HG02870 (cell line): ENCODE measurements around the gene DPH2.

Experiments used
- ATAC-seq: cut with Tn5 transposase; IDR thresholded peaks from one replicate; pipeline ENCODE4 v1.9.1; 2021; ENCODE audit warnings: mild to moderate bottlenecking, moderate library complexity; ENCODE audit not compliant: unreplicated experiment

The DPH2 gene

GRCh38 chr1:43982241-43982640, 12.4 kb downstream of the DPH2 start:
- no peak for ATAC-seq

DNA sequence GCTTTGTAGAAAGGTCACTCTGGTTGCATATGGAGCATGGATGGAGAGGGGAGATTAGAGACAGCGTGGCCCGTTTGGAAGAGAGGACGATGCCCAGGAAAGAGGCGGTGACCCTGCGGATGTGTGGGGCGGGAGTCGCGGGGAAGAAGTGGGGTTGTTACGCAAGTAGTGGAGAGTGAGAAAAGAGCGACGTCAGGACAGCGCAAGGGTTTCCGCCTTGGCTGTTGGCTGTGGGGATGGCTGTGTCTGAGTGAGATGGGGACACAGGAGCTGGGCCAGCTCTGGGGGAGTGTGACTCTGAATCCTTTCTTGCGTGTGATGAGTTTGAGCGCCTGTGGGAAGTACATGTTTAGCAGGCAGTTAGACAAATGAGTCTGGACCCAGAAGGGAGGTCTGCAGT, 13.0 kb downstream of the DPH2 start:
- ATAC-seq: no peak

DNA sequence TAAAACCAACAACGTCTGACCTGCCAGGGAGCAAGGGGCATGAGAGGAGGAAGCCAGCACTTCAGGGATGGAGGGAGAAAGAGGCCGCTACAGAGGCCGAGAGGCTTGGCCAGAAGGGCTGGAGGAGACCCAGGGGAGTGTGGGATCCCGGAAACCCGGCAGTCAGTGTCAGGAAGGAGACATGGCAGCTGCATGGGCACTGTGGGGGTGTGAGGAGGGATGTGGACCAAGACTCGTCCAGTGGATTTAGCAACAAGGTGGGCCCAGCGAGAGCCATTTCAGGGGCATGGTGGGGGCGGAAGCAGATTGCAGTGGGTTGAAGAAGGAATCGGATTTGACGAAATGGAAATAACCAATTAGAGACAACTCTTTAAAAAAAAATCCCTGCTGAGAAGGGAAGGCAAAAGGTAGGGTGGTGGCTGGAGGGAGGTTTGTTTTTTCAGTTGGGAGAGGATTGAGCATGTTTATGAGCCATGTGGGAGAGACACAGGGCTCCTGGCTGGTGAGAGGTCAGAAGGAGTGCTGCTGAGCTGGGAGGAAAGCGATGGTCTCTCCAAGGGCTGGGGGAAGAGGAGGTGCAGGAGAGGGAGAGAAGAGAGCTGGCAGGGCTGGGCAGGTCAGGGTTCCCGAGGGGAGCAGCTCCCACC, 13.6 kb downstream of the DPH2 start:
- ATAC-seq: no peak

- no peak for ATAC-seq
Observed at GRCh38 chr1:43984855-43985254, 15.0 kb downstream of the DPH2 start.

- no peak for ATAC-seq
Observed at GRCh38 chr1:43985984-43986595, 16.3 kb downstream of the DPH2 start.

DNA sequence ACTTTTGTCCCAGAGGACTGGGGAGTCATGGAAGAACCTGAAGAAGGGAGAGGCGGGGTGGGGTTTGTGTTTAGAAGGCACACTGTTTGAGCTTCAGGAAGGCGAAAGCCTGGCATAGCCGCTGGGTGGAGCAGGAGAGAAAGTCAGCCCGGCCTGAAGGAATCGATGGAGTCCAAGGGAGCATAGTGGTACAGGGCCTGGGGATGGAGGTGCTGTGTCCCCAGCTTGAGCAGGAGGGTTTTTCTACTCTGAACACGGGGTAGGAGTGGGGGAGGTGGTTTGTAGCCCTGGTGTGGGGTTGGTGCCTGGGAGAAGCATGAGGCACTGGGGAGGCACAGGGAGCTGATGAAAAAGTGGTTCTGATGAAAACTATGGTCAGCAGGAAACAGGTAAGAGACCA, 16.9 kb downstream of the DPH2 start:
- ATAC-seq: no peak

- ATAC-seq: no peak
Observed at GRCh38 chr1:43987159-43987902, 17.5 kb downstream of the DPH2 start.

DNA sequence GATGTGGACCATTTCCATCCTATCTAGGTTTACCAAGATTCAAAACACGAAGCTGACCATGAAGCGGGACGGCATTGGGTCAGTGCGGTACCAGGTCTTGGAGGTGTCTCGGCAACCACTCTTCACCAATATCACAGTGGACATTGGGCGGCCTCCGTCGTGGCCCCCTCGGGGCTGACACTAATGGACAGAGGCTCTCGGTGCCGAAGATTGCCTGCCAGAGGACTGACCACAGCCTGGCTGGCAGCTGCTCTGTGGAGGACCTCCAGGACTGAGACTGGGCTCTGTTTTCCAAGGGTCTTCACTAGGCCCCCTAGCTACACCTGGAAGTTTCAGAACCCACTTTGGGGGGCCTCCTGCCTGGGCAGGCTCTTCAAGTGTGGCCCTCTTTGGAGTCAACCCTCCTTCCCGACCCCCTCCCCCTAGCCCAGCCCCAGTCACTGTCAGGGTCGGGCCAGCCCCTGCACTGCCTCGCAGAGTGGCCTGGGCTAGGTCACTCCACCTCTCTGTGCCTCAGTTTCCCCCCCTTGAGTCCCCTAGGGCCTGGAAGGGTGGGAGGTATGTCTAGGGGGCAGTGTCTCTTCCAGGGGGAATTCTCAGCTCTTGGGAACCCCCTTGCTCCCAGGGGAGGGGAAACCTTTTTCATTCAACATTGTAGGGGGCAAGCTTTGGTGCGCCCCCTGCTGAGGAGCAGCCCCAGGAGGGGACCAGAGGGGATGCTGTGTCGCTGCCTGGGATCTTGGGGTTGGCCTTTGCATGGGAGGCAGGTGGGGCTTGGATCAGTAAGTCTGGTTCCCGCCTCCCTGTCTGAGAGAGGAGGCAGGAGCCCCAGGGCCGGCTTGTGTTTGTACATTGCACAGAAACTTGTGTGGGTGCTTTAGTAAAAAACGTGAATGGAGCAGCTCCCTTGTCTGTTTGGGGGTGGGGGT, 20.7 kb downstream of the DPH2 start:
- ATAC-seq: no peak

DNA sequence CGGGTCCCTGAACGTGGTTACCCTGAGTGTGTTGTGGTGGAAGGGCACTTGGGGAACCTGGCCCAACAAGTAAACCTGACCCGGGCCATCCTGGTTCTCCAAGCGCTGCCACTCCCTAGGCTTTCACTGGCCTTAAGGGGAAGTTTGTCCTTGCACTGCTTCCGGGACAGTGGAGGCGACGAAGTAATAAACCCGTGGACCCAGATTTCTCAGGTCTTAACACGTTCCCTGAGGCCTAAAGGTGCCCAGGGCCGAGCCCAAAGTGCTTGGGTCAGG, 21.3 kb downstream of the DPH2 start:
- no peak for ATAC-seq

DNA sequence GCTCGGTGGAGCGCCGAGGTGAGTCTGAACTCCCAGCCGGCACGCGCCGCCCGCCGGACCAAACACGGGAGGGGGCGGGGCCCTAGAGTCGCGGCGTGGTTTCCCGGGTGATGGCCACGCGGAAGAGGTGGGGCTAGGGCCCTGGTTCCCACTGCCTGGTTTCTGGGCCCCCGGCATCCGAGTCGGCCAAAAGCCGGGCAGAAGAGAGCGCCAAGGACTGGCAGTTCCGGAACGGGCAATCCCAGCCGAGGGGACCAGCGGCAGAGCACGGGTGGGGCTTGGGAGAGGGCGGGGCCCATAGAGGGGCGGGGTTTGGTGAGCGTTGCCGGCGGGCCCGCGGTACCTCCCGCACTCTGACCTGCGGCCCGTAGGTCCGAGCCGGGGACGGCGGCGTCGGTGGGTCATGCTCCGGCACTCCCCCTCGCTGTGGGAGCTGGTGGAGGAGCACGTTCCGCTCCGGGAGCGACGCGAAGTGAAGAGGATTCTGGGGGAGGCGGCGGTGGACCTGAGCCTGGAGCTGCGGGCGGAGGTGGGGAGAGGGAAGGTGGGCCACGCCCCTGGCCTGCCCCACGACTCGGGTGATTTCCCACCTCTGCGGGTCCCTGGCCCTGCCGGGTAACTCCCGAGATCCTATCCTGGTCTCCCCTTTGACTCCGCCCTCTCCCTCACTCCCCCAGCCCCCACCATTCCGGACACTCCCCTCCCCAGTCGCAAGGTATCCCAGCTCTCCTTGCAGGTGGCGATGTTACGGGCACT, 21.8 kb downstream of the DPH2 start, which contains the start of gene CCDC24:
Gene CCDC24 (plus strand): TSS at position 124 of the 756 bp plus-strand sequence. CDS start 280 bp downstream, at position 404.
- peak; percentile 67 for ATAC-seq

DNA sequence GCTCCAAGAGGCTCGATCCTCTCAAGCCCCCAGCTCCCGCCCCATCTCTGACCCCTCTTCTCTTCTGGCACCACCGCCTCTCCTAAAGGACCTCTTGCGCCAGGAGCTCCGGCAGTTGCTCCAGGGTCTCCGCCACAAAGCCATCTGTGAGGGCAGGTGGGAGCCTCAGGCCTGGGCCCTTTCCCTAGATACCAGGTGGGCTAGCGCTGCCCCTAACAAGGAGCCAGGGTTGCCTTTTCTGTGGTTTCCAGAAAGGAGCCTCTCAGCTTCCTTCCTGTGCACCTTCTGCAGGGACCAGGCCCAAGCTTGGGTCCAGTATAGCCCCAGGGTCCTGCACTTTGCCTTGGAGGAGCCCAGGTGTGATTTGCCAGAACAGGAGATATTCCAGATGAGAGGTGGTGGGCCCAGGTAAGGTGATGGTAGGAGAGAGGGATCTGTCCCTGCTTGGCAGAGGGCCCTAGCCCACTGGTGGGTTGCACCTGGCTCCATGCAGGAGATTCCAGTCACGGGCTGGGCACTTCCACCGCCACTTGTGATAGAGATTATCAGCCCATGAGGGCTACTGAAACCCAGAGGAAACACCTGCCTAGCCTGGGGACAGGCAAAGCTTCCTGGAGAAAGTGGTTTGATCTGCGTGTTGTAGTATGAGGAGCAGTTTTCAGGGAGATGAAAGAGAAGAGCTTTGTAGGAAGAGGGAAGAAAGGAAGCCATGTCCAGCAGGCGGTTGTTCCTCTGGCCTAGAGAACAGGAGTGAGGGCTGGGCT, 22.6 kb downstream of the DPH2 start:
- ATAC-seq: no peak

GRCh38 chr1:43993206-43993914, 23.6 kb downstream of the DPH2 start:
- ATAC-seq: no peak

GRCh38 chr1:43994071-43994470, 24.3 kb downstream of the DPH2 start:
- no peak for ATAC-seq

- no peak for ATAC-seq
Observed at GRCh38 chr1:43994794-43995790, 25.3 kb downstream of the DPH2 start.

GRCh38 chr1:43995984-43996732, 26.3 kb downstream of the DPH2 start:
- ATAC-seq: no peak

DNA sequence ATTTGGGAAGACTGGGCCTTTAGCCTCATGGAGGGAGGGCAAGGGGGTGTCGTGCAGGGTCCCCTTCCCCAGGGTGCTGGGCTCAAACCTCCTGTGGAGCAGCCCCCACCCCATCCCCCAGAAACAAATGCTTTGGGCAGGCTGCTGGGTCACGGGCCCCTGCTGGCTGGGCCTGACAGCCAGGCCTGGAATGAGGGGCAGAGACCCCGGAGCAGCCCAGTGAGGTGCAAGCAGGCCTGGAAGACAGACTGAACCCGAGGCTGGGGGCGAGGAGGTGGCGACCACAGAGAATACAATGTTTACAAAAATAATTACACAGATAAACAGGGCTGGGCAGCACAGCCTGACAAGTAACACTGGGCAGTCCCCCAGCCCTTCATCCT, 26.9 kb downstream of the DPH2 start:
- no peak for ATAC-seq

GRCh38 chr1:43997295-43997999, 27.6 kb downstream of the DPH2 start:
- ATAC-seq: no peak
